Measurements from ENCODE around the gene SSTR3.
"Not testable (repeated sequence)": the region's sequence is repeated elsewhere in the genome, so short reads cannot be mapped to it uniquely, and the experiment has no call there.

DNA sequence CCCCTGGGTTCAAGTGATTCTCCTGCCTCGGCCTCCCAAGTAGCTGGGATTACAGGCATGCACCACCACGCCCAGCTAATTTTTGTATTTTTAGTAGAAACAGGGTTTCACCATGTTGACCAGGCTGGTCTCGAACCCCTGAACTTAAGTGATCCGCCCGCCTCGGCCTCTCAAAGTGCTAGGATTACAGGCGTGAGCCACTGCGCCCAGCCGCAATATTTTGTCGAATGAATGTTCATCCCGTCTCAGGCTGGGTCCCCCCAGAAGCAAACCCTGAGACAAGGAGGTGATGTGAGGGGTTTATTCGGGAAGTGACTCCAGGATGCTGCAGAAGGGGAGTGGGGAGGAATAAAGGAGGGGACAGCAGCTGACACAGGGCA lies 21.1 kb upstream of the SSTR3 start:
- TF ChIP-seq, protein P1, sequence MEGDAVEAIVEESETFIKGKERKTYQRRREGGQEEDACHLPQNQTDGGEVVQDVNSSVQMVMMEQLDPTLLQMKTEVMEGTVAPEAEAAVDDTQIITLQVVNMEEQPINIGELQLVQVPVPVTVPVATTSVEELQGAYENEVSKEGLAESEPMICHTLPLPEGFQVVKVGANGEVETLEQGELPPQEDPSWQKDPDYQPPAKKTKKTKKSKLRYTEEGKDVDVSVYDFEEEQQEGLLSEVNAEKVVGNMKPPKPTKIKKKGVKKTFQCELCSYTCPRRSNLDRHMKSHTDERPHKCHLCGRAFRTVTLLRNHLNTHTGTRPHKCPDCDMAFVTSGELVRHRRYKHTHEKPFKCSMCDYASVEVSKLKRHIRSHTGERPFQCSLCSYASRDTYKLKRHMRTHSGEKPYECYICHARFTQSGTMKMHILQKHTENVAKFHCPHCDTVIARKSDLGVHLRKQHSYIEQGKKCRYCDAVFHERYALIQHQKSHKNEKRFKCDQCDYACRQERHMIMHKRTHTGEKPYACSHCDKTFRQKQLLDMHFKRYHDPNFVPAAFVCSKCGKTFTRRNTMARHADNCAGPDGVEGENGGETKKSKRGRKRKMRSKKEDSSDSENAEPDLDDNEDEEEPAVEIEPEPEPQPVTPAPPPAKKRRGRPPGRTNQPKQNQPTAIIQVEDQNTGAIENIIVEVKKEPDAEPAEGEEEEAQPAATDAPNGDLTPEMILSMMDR (IDR thresholded peaks at IDR 0.05; ENCODE audit: insufficient read depth, low read length, poor library complexity, severe bottlenecking) = not testable (repeated sequence)
- TF ChIP-seq EZH2phosphoT487 (conservative IDR thresholded peaks at IDR 0.05; ENCODE audit: low read length) = not testable (repeated sequence)
